Measurements from ENCODE around the gene INPP5A. TPM values are rescaled to one million over a fixed set of nuclear protein-coding genes. Genes with fewer than 3 reads are reported as not detected.

Gene INPP5A
- total and polyA plus RNA-seq, 2 donors (not counting 1 experiment from before 2014, with no cell fraction given) = 9.3 to 87.8 TPM

- Mint-ChIP-seq H3K9me3 (ENCODE audit: insufficient read depth) (peaks cover 7% of the 10 kb centered on the region), H3K4me1 (no peaks in the 10 kb centered on the region), H3K27ac (no peak overlapping the region), H3K4me3 (no peak overlapping the region), H3K27me3 (no peaks in the 10 kb centered on the region)
- H3K27ac ChIP-seq (ENCODE audit: low read length in 2 of 2) = no peak overlapping the region
- intact Hi-C loops (cut with micrococcal nuclease) = no loop called here
- H3K4me2 ChIP-seq (replicated peaks; ENCODE audit: low read depth, low read length, poor library complexity, severe bottlenecking) = no peak overlapping the region
- ATAC-seq (ENCODE audit: low read depth) (no peak), DNase-seq (no peak)
- no peak overlapping the region for H2AFZ ChIP-seq (ENCODE audit: insufficient read depth, low read depth, low read length, poor library complexity, severe bottlenecking)
- no peaks in the 10 kb centered on the region for H3K4me1 ChIP-seq (ENCODE audit: control insufficient read depth in 2 of 2, insufficient read depth in 2 of 2, low read length in 2 of 2)
- peaks cover 8% of the 10 kb centered on the region for H4K20me1 ChIP-seq (ENCODE audit: control insufficient read depth, insufficient read depth, low read length, poor library complexity, severe bottlenecking)
- no peak for TF ChIP-seq CTCF (IDR thresholded peaks at IDR 0.05)
- no peak for TF ChIP-seq EZH2 (IDR thresholded peaks at IDR 0.05; ENCODE audit: borderline replicate concordance, insufficient read depth, low read depth, low read length, poor library complexity, severe bottlenecking)
- no peak overlapping the region for H3K4me3 ChIP-seq (ENCODE audit: control extremely low read depth in 1 of 5, extremely low read depth in 1 of 5, insufficient read depth in 1 of 5, low read depth in 2 of 5, low read length in 4 of 5)
- H3K9ac ChIP-seq (ENCODE audit: low read length) = no peak overlapping the region
- peaks cover 0 to 19% of the 10 kb centered on the region in 2 experiments for H3K36me3 ChIP-seq (replicated peaks in 1 of 2; ENCODE audit: control extremely low read depth in 1 of 2, control insufficient read depth in 1 of 2, extremely low read depth in 1 of 2, insufficient read depth in 2 of 2, low read length in 1 of 2)
- H3K27me3 ChIP-seq (replicated peaks in 1 of 4; ENCODE audit: control extremely low read depth in 1 of 4, control insufficient read depth in 3 of 4, insufficient read depth in 4 of 4, low read length in 3 of 4) = no peaks in the 10 kb centered on the region
- peaks cover 6% of the 10 kb centered on the region for H3K79me2 ChIP-seq (ENCODE audit: control insufficient read depth, insufficient read depth, low read length)
- ChIA-PET POLR2A (no interaction called here), CTCF (no interaction called here)
- peaks cover 0 to 17% (median 1%) of the 10 kb centered on the region in 3 donors for H3K9me3 ChIP-seq (ENCODE audit: control extremely low read depth in 1 of 3, control insufficient read depth in 2 of 3, insufficient read depth in 1 of 3, low read length in 2 of 3)
- WGBS (ENCODE audit: insufficient coverage) = 95% methylated on average over 17 of the region's 18 CpGs
Measured at GRCh38 chr10:132699411-132700155, 162.0 kb downstream of the INPP5A start.
